IMR-90 (cell line): ENCODE results near the gene LINS1.

Experiments
- CHD1 ChIP-seq: IDR thresholded peaks from 2 replicates; pipeline ENCODE4 v1.6.1; 2012; ENCODE audit warnings: low read depth, low read length, improper control_type of control experiment
- FOS ChIP-seq: fragments of 150-350 bp; IDR thresholded peaks from 2 replicates; pipeline ENCODE4 v1.6.1; 2016; ENCODE audit warnings: low read depth, low read length
- MXI1 ChIP-seq: IDR thresholded peaks from 2 replicates; pipeline ENCODE4 v1.6.1; 2012; ENCODE audit warnings: low read depth, mild to moderate bottlenecking, low read length, moderate library complexity, borderline replicate concordance
- POLR2A ChIP-seq: IDR thresholded peaks from 2 replicates; pipeline ENCODE4 v1.6.1; 2012; ENCODE audit warnings: mild to moderate bottlenecking, low read depth, low read length
- RAD21 ChIP-seq: IDR thresholded peaks from 2 replicates; pipeline ENCODE4 v1.6.1; 2012; ENCODE audit warnings: low read length, improper control_type of control experiment
- RCOR1 ChIP-seq: IDR thresholded peaks from 2 replicates; pipeline ENCODE4 v1.6.1; 2012; ENCODE audit warnings: mild to moderate bottlenecking, low read length, improper control_type of control experiment; ENCODE audit not compliant: insufficient replicate concordance
- RFX5 ChIP-seq: IDR thresholded peaks from 2 replicates; pipeline ENCODE4 v1.8.0; 2012; ENCODE audit warnings: low read depth, mild to moderate bottlenecking, low read length, moderate library complexity
- SMC3 ChIP-seq: fragments of 150-350 bp; IDR thresholded peaks from 2 replicates; pipeline ENCODE4 v1.6.1; 2016; ENCODE audit warnings: low read depth, mild to moderate bottlenecking, antibody characterized with exemption, low read length, moderate library complexity
- TF ChIP-seq, protein P1 (sequence below): conservative IDR thresholded peaks from 2 replicates; pipeline ENCODE4 v1.5.1; 2012; ENCODE audit warnings: mild to moderate bottlenecking, low read depth, low read length, improper control_type of control experiment
- TF ChIP-seq, protein P2 (sequence below): fragments of 150-350 bp; IDR thresholded peaks from 2 replicates; pipeline ENCODE4 v1.6.1; 2017; ENCODE audit warnings: mild to moderate bottlenecking, antibody characterized with exemption, low read length, low read depth

DNA sequence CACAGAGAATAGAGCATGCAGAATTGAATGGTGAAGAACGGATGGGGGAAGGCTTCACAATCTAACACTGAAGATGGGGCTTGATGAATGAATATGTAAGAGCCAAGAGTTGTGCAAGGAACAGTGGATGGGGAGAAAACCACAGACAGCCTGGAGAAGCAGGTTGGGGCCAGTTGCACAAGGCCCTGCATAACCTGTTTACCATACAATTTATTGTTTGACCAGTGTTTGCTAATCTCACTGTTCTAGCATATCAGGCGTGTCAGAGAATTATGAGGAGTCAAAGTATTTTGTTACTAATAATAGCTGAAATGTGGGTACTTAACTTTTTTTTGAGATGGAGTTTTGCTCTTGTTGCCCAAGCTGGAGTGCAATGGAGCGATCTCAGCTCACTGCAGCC is 36.4 kb downstream of the LINS1 start:
- TF ChIP-seq, protein P1, sequence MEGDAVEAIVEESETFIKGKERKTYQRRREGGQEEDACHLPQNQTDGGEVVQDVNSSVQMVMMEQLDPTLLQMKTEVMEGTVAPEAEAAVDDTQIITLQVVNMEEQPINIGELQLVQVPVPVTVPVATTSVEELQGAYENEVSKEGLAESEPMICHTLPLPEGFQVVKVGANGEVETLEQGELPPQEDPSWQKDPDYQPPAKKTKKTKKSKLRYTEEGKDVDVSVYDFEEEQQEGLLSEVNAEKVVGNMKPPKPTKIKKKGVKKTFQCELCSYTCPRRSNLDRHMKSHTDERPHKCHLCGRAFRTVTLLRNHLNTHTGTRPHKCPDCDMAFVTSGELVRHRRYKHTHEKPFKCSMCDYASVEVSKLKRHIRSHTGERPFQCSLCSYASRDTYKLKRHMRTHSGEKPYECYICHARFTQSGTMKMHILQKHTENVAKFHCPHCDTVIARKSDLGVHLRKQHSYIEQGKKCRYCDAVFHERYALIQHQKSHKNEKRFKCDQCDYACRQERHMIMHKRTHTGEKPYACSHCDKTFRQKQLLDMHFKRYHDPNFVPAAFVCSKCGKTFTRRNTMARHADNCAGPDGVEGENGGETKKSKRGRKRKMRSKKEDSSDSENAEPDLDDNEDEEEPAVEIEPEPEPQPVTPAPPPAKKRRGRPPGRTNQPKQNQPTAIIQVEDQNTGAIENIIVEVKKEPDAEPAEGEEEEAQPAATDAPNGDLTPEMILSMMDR, result no peak
- TF ChIP-seq POLR2A, result no peak
- TF ChIP-seq FOS, result no peak
- TF ChIP-seq SMC3, result no peak
- TF ChIP-seq MXI1, result no peak
- no peak for TF ChIP-seq RCOR1
- TF ChIP-seq, protein P2, sequence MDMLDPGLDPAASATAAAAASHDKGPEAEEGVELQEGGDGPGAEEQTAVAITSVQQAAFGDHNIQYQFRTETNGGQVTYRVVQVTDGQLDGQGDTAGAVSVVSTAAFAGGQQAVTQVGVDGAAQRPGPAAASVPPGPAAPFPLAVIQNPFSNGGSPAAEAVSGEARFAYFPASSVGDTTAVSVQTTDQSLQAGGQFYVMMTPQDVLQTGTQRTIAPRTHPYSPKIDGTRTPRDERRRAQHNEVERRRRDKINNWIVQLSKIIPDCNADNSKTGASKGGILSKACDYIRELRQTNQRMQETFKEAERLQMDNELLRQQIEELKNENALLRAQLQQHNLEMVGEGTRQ, result no peak
- no peak for TF ChIP-seq RAD21
- TF ChIP-seq CHD1, result no peak
- no peak for TF ChIP-seq RFX5
